Fibroblast of lung (primary cell): ENCODE measurements around the gene CDC42SE1. TPM values are rescaled to one million over a fixed set of nuclear protein-coding genes. Genes with fewer than 3 reads are reported as not detected.

ENCODE experiments used
- DNase-seq, 2 donors: peaks; one replicate each; pipeline versions ENCODE4 v3.0.0 to v3.0.0-alpha.2; 2010; ENCODE audit warnings: low read depth in 2 of 2
- H2AFZ ChIP-seq: 2 replicates; pipeline ENCODE4 v1.5.1; 2012; ENCODE audit warnings: low read length, control low read depth, inconsistent platforms
- H3K27ac ChIP-seq: 2 replicates; pipeline ENCODE4 v1.5.1; 2011; ENCODE audit warnings: low read length, control low read depth; ENCODE audit not compliant: insufficient read depth
- H3K27me3 ChIP-seq: 2 replicates; pipeline ENCODE4 v1.5.1; 2011; ENCODE audit warnings: mild to moderate bottlenecking, low read length; ENCODE audit not compliant: control insufficient read depth, insufficient read depth
- H3K36me3 ChIP-seq: 2 replicates; pipeline ENCODE4 v1.5.1; 2011; ENCODE audit warnings: low read length; ENCODE audit not compliant: control insufficient read depth, insufficient read depth
- H3K4me1 ChIP-seq: 2 replicates; pipeline ENCODE4 v1.5.1; 2011; ENCODE audit warnings: low read length; ENCODE audit not compliant: control insufficient read depth, insufficient read depth; ENCODE audit errors: extremely low read depth
- H3K4me2 ChIP-seq: 2 replicates; pipeline ENCODE4 v1.5.1; 2011; ENCODE audit warnings: low read length, control low read depth; ENCODE audit not compliant: insufficient read depth; ENCODE audit errors: extremely low read depth
- H3K4me3 ChIP-seq, 4 experiments: fragments of 200-600 bp in 1 of 4; sonication (generic) in 1 of 4; replicated peaks in 1 of 4; 2 replicates each; pipeline ENCODE4 v1.5.1; 2011 to 2016; ENCODE audit warnings: low read length in 4 of 4, low read depth in 3 of 4, mild to moderate bottlenecking in 3 of 4, control low read depth in 2 of 4, inconsistent platforms in 1 of 4, mixed read lengths in 1 of 4; ENCODE audit not compliant: insufficient read depth in 1 of 4; ENCODE audit errors: control extremely low read depth in 1 of 4
- H3K79me2 ChIP-seq: 2 replicates; pipeline ENCODE4 v1.5.1; 2012; ENCODE audit warnings: mild to moderate bottlenecking, low read length, inconsistent platforms; ENCODE audit not compliant: control insufficient read depth, insufficient read depth
- H3K9ac ChIP-seq: 2 replicates; pipeline ENCODE4 v1.5.1; 2011; ENCODE audit warnings: mild to moderate bottlenecking, low read length, control low read depth; ENCODE audit not compliant: insufficient read depth
- H3K9me3 ChIP-seq: 2 replicates; pipeline ENCODE4 v1.5.1; 2012; ENCODE audit warnings: low read depth, low read length; ENCODE audit not compliant: control insufficient read depth, insufficient read depth
- H4K20me1 ChIP-seq: 2 replicates; pipeline ENCODE4 v1.5.1; 2011; ENCODE audit warnings: low read length; ENCODE audit not compliant: control insufficient read depth, insufficient read depth; ENCODE audit errors: extremely low read depth
- EZH2 ChIP-seq: IDR thresholded peaks from 2 replicates; pipeline ENCODE4 v1.5.1; 2012; ENCODE audit warnings: low read length, control low read depth, mild to moderate bottlenecking; ENCODE audit errors: missing control alignments
- polyA plus RNA-seq, 2 donors: library from polyadenylated mRNA; depleted of rRNA in 1 of 2; stranded (reverse) in 1 of 2; unstranded in 1 of 2; fragments of >200 nt; gene quantifications; 2 replicates each; pipeline ENCODE4 v1.2.1, GENCODE V29; 2011 to 2012; ENCODE audit warnings: missing spikeins in 1 of 2
- total RNA-seq: library from RNA; depleted of rRNA; stranded (reverse); fragments of >200 nt; gene quantifications from 2 replicates; pipeline ENCODE4 v1.2.1, GENCODE V29; 2014
- TF ChIP-seq, protein P1 (sequence below), 2 donors: IDR thresholded peaks in 1 of 2; conservative IDR thresholded peaks in 1 of 2; 1 replicate in 1 of 2; 2 replicates in 1 of 2; pipeline ENCODE4 v1.5.1; 2011 to 2012; ENCODE audit warnings: low read length in 2 of 2, control low read depth in 1 of 2, inconsistent platforms in 1 of 2, low read depth in 1 of 2, mild to moderate bottlenecking in 1 of 2

Gene CDC42SE1
- total and polyA plus RNA-seq, 2 donors (not counting 1 experiment from before 2014, with no cell fraction given) = 36.5 to 49.9 TPM

DNA sequence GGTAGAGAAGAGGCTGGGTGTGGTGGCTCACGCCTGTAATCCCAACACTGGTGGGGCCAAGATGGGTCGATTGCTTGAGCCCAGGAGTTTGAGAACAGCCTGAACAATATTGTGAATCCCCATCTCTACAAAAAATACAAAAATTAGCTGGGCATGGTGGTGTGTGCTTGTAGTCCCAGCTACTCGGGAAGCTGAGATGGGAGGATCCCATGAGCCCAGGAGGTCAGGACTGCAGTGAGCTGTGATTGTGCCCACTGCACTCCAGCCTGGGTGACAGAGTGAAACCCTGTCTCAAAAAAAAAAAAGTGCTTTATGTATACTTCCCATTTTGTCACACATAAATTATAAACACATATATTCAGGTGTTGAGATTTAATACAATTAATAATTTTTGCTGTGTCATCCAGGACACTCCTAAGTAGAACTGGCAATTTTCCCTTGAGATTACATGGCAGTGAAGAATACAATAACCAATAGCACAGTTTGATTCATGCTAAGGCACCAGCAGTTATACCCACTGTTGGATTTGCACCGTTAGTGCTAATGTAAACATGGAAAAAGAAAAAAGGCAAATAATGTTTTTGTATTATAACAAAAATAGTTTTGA is 26.6 kb upstream of the CDC42SE1 start:
- no peak overlapping the region for H3K4me3 ChIP-seq
- H3K9me3 ChIP-seq = no peaks in the 10 kb centered on the region
- no peak overlapping the region for H3K9ac ChIP-seq
- no peaks in the 10 kb centered on the region for H3K4me1 ChIP-seq
- no peak for DNase-seq
- H2AFZ ChIP-seq = no peak overlapping the region
- H3K27me3 ChIP-seq = no peaks in the 10 kb centered on the region
- no peaks in the 10 kb centered on the region for H3K36me3 ChIP-seq
- H4K20me1 ChIP-seq = no peaks in the 10 kb centered on the region
- H3K27ac ChIP-seq = no peak overlapping the region
- TF ChIP-seq, protein P1, sequence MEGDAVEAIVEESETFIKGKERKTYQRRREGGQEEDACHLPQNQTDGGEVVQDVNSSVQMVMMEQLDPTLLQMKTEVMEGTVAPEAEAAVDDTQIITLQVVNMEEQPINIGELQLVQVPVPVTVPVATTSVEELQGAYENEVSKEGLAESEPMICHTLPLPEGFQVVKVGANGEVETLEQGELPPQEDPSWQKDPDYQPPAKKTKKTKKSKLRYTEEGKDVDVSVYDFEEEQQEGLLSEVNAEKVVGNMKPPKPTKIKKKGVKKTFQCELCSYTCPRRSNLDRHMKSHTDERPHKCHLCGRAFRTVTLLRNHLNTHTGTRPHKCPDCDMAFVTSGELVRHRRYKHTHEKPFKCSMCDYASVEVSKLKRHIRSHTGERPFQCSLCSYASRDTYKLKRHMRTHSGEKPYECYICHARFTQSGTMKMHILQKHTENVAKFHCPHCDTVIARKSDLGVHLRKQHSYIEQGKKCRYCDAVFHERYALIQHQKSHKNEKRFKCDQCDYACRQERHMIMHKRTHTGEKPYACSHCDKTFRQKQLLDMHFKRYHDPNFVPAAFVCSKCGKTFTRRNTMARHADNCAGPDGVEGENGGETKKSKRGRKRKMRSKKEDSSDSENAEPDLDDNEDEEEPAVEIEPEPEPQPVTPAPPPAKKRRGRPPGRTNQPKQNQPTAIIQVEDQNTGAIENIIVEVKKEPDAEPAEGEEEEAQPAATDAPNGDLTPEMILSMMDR (conservative IDR thresholded peaks at IDR 0.05 in 1 of 2, IDR thresholded peaks at IDR 0.05 in 1 of 2; ENCODE audit: low read depth in 1 of 2, low read length in 2 of 2) = no peak
- TF ChIP-seq EZH2 = no peak
- no peaks in the 10 kb centered on the region for H3K79me2 ChIP-seq
- no peak overlapping the region for H3K4me2 ChIP-seq

DNA sequence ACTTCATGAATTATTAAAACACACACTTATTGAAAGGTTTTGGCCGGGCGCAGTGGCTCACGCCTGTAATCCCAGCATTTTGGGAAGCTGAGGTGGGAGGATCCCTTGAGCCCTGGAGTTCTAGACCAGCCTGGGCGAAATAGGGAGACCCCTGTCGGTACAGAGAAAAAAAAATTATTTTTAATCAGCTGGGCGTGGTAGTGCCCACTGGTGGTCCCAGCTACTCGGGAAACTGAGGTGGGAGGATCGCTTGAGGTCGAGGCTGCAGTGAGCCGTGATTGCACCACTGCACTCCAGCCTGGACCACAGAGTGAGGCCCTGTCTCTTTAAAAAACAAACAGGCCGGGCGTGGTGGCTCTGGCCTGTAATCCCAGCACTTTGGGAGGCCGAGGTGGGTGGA is 12.8 kb upstream of the CDC42SE1 start:
- H4K20me1 ChIP-seq = no peaks in the 10 kb centered on the region
- no peak overlapping the region for H3K4me3 ChIP-seq
- no peak overlapping the region for H3K9ac ChIP-seq
- no peak overlapping the region for H3K4me2 ChIP-seq
- H3K9me3 ChIP-seq = no peaks in the 10 kb centered on the region
- no peak overlapping the region for H2AFZ ChIP-seq
- H3K27ac ChIP-seq = no peak overlapping the region
- no peak for DNase-seq
- H3K36me3 ChIP-seq = peaks cover under 1% of the 10 kb centered on the region
- no peaks in the 10 kb centered on the region for H3K27me3 ChIP-seq
- peaks cover 3% of the 10 kb centered on the region for H3K79me2 ChIP-seq
- TF ChIP-seq EZH2 = no peak
- TF ChIP-seq, protein P1 (conservative IDR thresholded peaks at IDR 0.05 in 1 of 2, IDR thresholded peaks at IDR 0.05 in 1 of 2; ENCODE audit: low read depth in 1 of 2, low read length in 2 of 2) = no peak
- no peaks in the 10 kb centered on the region for H3K4me1 ChIP-seq

DNA sequence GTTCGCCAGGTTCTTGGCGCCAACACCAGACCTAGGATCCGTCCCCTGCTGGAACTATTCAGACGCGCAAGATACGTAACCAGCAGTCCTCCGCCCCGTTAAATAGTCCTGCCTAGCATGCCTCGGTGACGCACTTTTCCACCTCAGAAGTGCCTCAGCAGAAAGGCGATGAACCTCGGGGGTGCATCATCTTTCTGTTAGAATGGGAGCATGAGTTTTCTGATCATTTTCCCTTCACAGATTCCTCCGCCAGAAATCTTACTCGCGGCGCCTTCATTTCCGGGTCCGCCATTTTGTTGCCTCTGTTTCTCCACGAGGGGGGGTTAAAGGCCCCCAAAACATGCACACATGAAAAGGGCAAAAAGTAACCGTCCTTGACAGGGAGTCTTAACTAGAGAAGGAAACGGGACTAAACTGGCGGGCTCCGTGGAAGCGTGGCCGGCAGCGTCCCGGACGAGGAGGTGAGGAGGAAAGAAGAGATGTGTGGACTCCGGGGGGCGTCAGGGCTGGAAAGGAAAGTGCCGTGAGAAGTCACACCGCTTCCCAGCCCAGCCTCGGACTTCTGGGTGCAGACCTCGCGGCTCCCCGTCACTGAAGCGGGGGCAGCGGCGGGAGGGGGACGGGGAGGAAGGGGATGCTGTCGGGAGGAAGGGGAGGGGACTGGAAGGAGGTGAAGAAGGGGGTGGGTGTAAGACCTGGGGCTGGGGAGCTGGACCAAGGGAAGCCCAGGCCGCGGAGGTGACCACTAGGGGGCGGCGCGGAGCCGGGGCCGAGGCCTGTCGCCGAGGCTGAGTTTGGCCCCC is 11.3 kb upstream of the CDC42SE1 start, which contains the start of gene GABPB2:
Gene GABPB2 (plus strand): TSS at position 288 of the 803 bp plus-strand sequence. CDS start 17,429 bp downstream, outside the sequence.
- H3K27ac ChIP-seq = peak within 1 kb of the TSS; percentile 95

More for the DNA sequence above, 11.3 kb upstream of the CDC42SE1 start, which contains the start of gene GABPB2:
- Histone ChIP-seq H3K9ac (peak within 1 kb of the TSS; percentile 86), H3K4me3 (peak within 1 kb of the TSS; percentile 53 to 89 (median 64)), H4K20me1 (no peaks in the 10 kb centered on the region), H2AFZ (peak within 1 kb of the TSS; percentile 83), H3K4me2 (peak within 1 kb of the TSS; percentile 79), H3K4me1 (no peaks in the 10 kb centered on the region), H3K9me3 (no peaks in the 10 kb centered on the region), H3K79me2 (peaks cover 3% of the 10 kb centered on the region), H3K27me3 (no peaks in the 10 kb centered on the region), H3K36me3 (peaks cover 3% of the 10 kb centered on the region)
- TF ChIP-seq EZH2 = no peak
- TF ChIP-seq, protein P1 (conservative IDR thresholded peaks at IDR 0.05 in 1 of 2, IDR thresholded peaks at IDR 0.05 in 1 of 2; ENCODE audit: low read depth in 1 of 2, low read length in 2 of 2) = peak; percentile 67 to 87
- peak; percentile 99 for DNase-seq
